GM12873 (cell line): ENCODE results near the gene ARHGAP22.

Source experiments
- CTCF ChIP-seq: IDR thresholded peaks from 2 replicates; pipeline ENCODE4 v1.5.1; 2012; ENCODE audit warnings: low read depth, mild to moderate bottlenecking, moderate library complexity, low read length, control low read depth; ENCODE audit not compliant: insufficient read depth; ENCODE audit errors: missing control alignments

The ARHGAP22 gene

GRCh38 chr10:48444266-48444665 lies 160.6 kb downstream of the ARHGAP22 start:
- peak; percentile 24 for TF ChIP-seq CTCF

- no peak for TF ChIP-seq CTCF
These were observed 162.1 kb downstream of the ARHGAP22 start for GRCh38 chr10:48442809-48443177.

GRCh38 chr10:48442090-48442808 lies 162.6 kb downstream of the ARHGAP22 start:
- TF ChIP-seq CTCF: no peak

GRCh38 chr10:48440771-48441170 lies 164.1 kb downstream of the ARHGAP22 start:
- no peak for TF ChIP-seq CTCF

GRCh38 chr10:48439581-48440041 lies 165.3 kb downstream of the ARHGAP22 start:
- no peak for TF ChIP-seq CTCF

GRCh38 chr10:48439031-48439430 lies 165.8 kb downstream of the ARHGAP22 start:
- TF ChIP-seq CTCF: no peak

- no peak for TF ChIP-seq CTCF
These were observed 167.3 kb downstream of the ARHGAP22 start for GRCh38 chr10:48437546-48437945.
